NB4 (cell line): Measurements from ENCODE around the gene ZFPM1.

ENCODE experiments used
- MYC ChIP-seq: IDR thresholded peaks from 2 replicates; pipeline ENCODE4 v1.6.1; 2011; ENCODE audit warnings: low read depth, low read length
- POLR2A ChIP-seq: IDR thresholded peaks from 2 replicates; pipeline ENCODE4 v1.6.1; 2011; ENCODE audit warnings: mild to moderate bottlenecking; ENCODE audit not compliant: insufficient read length; ENCODE audit errors: extremely low read depth
- TF ChIP-seq, protein P1 (sequence below): IDR thresholded peaks from one replicate; pipeline ENCODE4 v1.5.1; 2012; ENCODE audit warnings: low read depth, low read length
- TF ChIP-seq, protein P2 (sequence below): IDR thresholded peaks from 2 replicates; pipeline ENCODE4 v1.6.1; 2011; ENCODE audit warnings: low read depth, low read length

GRCh38 chr16:88529596-88529995 is 76.5 kb downstream of the ZFPM1 start:
- TF ChIP-seq, protein P1, sequence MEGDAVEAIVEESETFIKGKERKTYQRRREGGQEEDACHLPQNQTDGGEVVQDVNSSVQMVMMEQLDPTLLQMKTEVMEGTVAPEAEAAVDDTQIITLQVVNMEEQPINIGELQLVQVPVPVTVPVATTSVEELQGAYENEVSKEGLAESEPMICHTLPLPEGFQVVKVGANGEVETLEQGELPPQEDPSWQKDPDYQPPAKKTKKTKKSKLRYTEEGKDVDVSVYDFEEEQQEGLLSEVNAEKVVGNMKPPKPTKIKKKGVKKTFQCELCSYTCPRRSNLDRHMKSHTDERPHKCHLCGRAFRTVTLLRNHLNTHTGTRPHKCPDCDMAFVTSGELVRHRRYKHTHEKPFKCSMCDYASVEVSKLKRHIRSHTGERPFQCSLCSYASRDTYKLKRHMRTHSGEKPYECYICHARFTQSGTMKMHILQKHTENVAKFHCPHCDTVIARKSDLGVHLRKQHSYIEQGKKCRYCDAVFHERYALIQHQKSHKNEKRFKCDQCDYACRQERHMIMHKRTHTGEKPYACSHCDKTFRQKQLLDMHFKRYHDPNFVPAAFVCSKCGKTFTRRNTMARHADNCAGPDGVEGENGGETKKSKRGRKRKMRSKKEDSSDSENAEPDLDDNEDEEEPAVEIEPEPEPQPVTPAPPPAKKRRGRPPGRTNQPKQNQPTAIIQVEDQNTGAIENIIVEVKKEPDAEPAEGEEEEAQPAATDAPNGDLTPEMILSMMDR, result no peak
- TF ChIP-seq POLR2A, result no peak
- TF ChIP-seq MYC, result no peak
- TF ChIP-seq, protein P2, sequence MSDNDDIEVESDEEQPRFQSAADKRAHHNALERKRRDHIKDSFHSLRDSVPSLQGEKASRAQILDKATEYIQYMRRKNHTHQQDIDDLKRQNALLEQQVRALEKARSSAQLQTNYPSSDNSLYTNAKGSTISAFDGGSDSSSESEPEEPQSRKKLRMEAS, result no peak
